ENCODE data around the gene PTK7.

DNA sequence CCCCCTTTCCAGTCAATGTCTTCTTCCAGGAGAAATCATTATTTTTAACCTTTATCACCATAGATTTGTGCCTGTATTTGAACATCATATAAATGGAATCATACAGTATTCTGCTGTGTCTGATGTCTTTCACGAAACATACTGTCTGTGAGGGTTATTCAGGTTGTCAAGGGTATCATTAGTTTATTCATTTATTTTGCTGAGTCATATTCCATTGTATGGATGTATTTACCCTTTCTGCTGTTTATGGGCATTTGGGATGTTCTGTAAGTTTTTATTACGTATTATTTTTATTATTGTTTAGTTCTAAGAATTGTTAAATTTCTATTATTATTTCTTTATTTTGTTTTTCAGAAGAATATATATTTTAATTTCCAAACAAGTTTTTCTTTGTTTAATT is 131.2 kb downstream of the PTK7 start:
- no peak for TF ChIP-seq POLR2A (IDR thresholded peaks at IDR 0.05; ENCODE audit: extremely low read depth, insufficient read length)
- TF ChIP-seq, protein P1, sequence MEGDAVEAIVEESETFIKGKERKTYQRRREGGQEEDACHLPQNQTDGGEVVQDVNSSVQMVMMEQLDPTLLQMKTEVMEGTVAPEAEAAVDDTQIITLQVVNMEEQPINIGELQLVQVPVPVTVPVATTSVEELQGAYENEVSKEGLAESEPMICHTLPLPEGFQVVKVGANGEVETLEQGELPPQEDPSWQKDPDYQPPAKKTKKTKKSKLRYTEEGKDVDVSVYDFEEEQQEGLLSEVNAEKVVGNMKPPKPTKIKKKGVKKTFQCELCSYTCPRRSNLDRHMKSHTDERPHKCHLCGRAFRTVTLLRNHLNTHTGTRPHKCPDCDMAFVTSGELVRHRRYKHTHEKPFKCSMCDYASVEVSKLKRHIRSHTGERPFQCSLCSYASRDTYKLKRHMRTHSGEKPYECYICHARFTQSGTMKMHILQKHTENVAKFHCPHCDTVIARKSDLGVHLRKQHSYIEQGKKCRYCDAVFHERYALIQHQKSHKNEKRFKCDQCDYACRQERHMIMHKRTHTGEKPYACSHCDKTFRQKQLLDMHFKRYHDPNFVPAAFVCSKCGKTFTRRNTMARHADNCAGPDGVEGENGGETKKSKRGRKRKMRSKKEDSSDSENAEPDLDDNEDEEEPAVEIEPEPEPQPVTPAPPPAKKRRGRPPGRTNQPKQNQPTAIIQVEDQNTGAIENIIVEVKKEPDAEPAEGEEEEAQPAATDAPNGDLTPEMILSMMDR (IDR thresholded peaks at IDR 0.05; ENCODE audit: low read depth, low read length): no peak
- TF ChIP-seq, protein P2, sequence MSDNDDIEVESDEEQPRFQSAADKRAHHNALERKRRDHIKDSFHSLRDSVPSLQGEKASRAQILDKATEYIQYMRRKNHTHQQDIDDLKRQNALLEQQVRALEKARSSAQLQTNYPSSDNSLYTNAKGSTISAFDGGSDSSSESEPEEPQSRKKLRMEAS (IDR thresholded peaks at IDR 0.05; ENCODE audit: low read depth, low read length): no peak

Measured in NB4 (cell line).